GM12875 (cell line): ENCODE measurements around the gene PPP2R5C.

Experiments
- H3K4me3 ChIP-seq: one replicate; pipeline ENCODE4 v1.5.1; 2011; ENCODE audit warnings: low read depth, low read length, control low read depth
- CTCF ChIP-seq: IDR thresholded peaks from 2 replicates; pipeline ENCODE4 v1.5.1; 2011; ENCODE audit warnings: low read depth, mild to moderate bottlenecking, control low read depth, inconsistent platforms, low read length, moderate library complexity, borderline replicate concordance; ENCODE audit not compliant: insufficient read depth

PPP2R5C gene

GRCh38 chr14:101830271-101830670 lies 68.8 kb downstream of the PPP2R5C start:
- no peak for TF ChIP-seq CTCF
- no peak overlapping the region for H3K4me3 ChIP-seq

- TF ChIP-seq CTCF = no peak
These were observed 71.5 kb downstream of the PPP2R5C start for GRCh38 chr14:101833045-101833444.

GRCh38 chr14:101834397-101834796 lies 72.9 kb downstream of the PPP2R5C start:
- no peak overlapping the region for H3K4me3 ChIP-seq

More at GRCh38 chr14:101833045-101833444, 71.5 kb downstream of the PPP2R5C start:
- H3K4me3 ChIP-seq = no peak overlapping the region

GRCh38 chr14:101834800-101835547 lies 73.5 kb downstream of the PPP2R5C start:
- no peak overlapping the region for H3K4me3 ChIP-seq
- no peak for TF ChIP-seq CTCF

More at GRCh38 chr14:101834397-101834796, 72.9 kb downstream of the PPP2R5C start:
- TF ChIP-seq CTCF = no peak

- no peak for TF ChIP-seq CTCF
- no peak overlapping the region for H3K4me3 ChIP-seq
These were observed 74.1 kb downstream of the PPP2R5C start for GRCh38 chr14:101835566-101835965.

- TF ChIP-seq CTCF = no peak
These were observed 74.6 kb downstream of the PPP2R5C start for GRCh38 chr14:101836135-101836534.

GRCh38 chr14:101838476-101838875 lies 77.0 kb downstream of the PPP2R5C start:
- no peak overlapping the region for H3K4me3 ChIP-seq
- TF ChIP-seq CTCF = no peak

More at GRCh38 chr14:101836135-101836534, 74.6 kb downstream of the PPP2R5C start:
- H3K4me3 ChIP-seq = no peak overlapping the region
